Gastrocnemius medialis (tissue), 4 donors: ENCODE results near the gene LTN1.

Experiments
- CTCF ChIP-seq, 5 experiments: fragments of 450-650 bp in 3 of 5; fragments of 200-600 bp in 2 of 5; sonication (generic) in 2 of 5; IDR thresholded peaks in 4 of 5; conservative IDR thresholded peaks in 1 of 5; 1 replicate in 4 of 5; 2 replicates in 1 of 5; pipeline ENCODE4 v1.5.1; 2016 to 2019; ENCODE audit warnings: antibody characterized with exemption in 5 of 5, mild to moderate bottlenecking in 3 of 5, moderate library complexity in 3 of 5
- POLR2A ChIP-seq, 2 donors: fragments of 450-650 bp; IDR thresholded peaks; one replicate each; pipeline ENCODE4 v1.6.1; 2017; ENCODE audit warnings: antibody characterized with exemption in 2 of 2, mild to moderate bottlenecking in 2 of 2, moderate library complexity in 2 of 2

DNA sequence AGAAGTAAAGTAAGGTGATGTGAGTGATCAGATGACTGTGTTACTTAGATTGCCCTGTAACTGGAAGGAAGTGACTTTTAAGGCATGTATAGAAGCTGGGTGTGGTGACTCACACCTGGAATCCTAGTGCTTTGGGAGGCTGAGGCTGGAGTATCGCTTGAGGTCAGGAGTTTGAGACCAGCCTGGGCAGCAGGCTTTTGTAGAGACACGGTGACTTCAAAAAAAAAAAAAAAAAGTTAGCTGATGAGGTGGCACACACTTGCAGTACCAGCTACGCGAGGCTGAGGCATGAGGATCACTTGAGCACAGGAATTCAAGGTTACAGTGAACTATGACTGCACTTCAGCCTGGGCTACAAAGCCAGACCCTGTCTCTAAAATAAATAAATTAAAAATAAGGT, 29.5 kb upstream of the LTN1 start:
- no peak for TF ChIP-seq CTCF (IDR thresholded peaks at IDR 0.05 in 4 of 5, conservative IDR thresholded peaks at IDR 0.05 in 1 of 5)
- TF ChIP-seq POLR2A (IDR thresholded peaks at IDR 0.05), result no peak
